ENCODE measurements around the gene NUB1.

The NUB1 gene

DNA sequence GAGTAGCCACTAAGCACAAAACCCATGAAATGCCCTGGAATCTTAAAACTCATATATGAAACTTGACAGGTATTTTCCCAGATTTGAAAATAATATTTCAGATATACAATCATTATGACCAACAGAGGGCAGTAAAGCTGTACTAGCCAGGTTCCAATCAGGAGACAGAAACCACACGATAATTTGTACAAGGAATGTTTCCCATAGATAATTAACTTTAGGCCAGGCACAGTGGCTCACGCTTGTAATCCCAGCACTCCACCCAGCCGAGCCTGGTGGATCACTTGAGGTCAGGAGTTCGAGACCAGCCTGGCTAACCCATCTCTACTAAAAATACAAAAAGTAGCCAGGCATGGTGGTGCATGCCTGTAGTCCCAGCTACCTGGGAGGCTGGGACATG is 31.0 kb upstream of the NUB1 start:
- no peaks in the 10 kb centered on the region for H3K36me3 ChIP-seq
- no peak overlapping the region for H3K27ac ChIP-seq
- no peak for DNase-seq
- H3K4me1 ChIP-seq = peaks cover 0 to 18% (median 13%) of the 10 kb centered on the region in 4 donors
- peaks cover 0 to 3% (median 0%) of the 10 kb centered on the region in 3 donors for H3K9me3 ChIP-seq
- no peak overlapping the region for H3K4me3 ChIP-seq
- H3K27me3 ChIP-seq = peaks cover 0 to 18% of the 10 kb centered on the region in 2 donors
- TF ChIP-seq, protein P1, sequence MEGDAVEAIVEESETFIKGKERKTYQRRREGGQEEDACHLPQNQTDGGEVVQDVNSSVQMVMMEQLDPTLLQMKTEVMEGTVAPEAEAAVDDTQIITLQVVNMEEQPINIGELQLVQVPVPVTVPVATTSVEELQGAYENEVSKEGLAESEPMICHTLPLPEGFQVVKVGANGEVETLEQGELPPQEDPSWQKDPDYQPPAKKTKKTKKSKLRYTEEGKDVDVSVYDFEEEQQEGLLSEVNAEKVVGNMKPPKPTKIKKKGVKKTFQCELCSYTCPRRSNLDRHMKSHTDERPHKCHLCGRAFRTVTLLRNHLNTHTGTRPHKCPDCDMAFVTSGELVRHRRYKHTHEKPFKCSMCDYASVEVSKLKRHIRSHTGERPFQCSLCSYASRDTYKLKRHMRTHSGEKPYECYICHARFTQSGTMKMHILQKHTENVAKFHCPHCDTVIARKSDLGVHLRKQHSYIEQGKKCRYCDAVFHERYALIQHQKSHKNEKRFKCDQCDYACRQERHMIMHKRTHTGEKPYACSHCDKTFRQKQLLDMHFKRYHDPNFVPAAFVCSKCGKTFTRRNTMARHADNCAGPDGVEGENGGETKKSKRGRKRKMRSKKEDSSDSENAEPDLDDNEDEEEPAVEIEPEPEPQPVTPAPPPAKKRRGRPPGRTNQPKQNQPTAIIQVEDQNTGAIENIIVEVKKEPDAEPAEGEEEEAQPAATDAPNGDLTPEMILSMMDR (IDR thresholded peaks at IDR 0.05) = peak in 1 of 2 experiments; percentile 29
- intact Hi-C loops (cut with DNase I; ENCODE audit: low total_unique reads) = loop anchor here (5.0 kb wide), 1 partner anchor 37 kb away; no protein-coding TSS in a partner anchor

DNA sequence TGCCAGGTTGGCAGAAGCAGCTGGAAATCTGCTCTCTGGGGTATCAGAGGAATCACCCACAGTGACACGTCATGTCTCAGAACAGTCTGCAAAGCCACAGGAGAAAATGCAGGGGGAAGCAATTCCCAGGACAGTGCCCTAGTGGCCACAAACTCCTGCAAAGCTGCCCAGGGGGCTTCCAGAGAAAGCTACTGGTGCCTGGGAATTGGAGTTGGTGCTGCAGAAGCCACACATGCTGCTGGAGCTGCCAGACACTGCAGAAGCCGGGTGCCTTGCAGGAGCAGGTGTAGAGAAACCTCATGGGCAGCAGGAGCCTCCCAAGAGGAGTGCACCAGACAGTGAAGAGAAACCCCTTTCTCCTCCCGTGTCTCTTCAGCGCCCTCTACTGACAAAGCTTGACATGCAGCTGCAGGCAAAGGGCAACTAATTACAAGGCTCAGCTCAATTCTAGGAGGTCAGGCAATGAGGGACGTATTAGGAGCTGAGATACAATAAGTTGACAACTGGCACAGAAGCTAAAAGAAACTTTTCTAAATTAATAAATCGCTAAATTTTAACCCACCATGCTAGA is 30.2 kb upstream of the NUB1 start:
- intact Hi-C loops (cut with DNase I; ENCODE audit: low total_unique reads) = loop anchor here (5.0 kb wide), 1 partner anchor 36 kb away; no protein-coding TSS in a partner anchor
- DNase-seq = no peak
- no peak overlapping the region for H3K27ac ChIP-seq

DNA sequence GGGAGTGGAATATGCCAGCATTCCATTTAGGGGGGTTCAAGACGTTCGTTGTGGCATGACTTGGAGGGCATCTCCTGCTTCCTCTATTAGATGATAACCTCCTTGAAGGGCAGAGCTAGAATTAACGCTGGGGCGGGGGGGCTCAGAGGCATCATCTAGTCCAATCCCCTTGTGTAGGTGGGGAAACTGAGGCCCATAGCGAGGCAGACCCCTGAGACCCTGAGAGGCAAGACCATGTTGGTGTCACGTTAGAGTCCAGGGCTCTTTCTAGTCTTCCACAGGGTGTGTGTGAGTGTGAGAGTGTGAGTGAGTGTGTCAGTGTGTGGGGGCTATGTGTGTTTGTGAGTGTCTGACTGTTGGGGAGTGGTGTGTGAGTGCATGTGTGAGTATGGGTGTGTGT is 29.3 kb upstream of the NUB1 start:
- Histone ChIP-seq H3K27me3 (peaks cover 0 to 2% of the 10 kb centered on the region in 2 donors), H3K9me3 (peaks cover 0 to 3% (median 0%) of the 10 kb centered on the region in 3 donors), H3K4me3 (no peak overlapping the region), H3K4me1 (peaks cover 0 to 18% (median 13%) of the 10 kb centered on the region in 4 donors), H3K36me3 (no peaks in the 10 kb centered on the region), H3K27ac (no peak overlapping the region)
- intact Hi-C loops (cut with DNase I; ENCODE audit: low total_unique reads) = loop anchor here (5.0 kb wide), 1 partner anchor 35 kb away; no protein-coding TSS in a partner anchor
- no peak for DNase-seq
- TF ChIP-seq, protein P1 (IDR thresholded peaks at IDR 0.05) = no peak

More for the DNA sequence above, 30.2 kb upstream of the NUB1 start:
- TF ChIP-seq, protein P1 (IDR thresholded peaks at IDR 0.05) = no peak
- H3K27me3 ChIP-seq = peaks cover 0 to 12% of the 10 kb centered on the region in 2 donors
- peaks cover 0 to 18% (median 13%) of the 10 kb centered on the region in 4 donors for H3K4me1 ChIP-seq
- peaks cover 0 to 3% (median 0%) of the 10 kb centered on the region in 3 donors for H3K9me3 ChIP-seq
- no peaks in the 10 kb centered on the region for H3K36me3 ChIP-seq
- H3K4me3 ChIP-seq = no peak overlapping the region

DNA sequence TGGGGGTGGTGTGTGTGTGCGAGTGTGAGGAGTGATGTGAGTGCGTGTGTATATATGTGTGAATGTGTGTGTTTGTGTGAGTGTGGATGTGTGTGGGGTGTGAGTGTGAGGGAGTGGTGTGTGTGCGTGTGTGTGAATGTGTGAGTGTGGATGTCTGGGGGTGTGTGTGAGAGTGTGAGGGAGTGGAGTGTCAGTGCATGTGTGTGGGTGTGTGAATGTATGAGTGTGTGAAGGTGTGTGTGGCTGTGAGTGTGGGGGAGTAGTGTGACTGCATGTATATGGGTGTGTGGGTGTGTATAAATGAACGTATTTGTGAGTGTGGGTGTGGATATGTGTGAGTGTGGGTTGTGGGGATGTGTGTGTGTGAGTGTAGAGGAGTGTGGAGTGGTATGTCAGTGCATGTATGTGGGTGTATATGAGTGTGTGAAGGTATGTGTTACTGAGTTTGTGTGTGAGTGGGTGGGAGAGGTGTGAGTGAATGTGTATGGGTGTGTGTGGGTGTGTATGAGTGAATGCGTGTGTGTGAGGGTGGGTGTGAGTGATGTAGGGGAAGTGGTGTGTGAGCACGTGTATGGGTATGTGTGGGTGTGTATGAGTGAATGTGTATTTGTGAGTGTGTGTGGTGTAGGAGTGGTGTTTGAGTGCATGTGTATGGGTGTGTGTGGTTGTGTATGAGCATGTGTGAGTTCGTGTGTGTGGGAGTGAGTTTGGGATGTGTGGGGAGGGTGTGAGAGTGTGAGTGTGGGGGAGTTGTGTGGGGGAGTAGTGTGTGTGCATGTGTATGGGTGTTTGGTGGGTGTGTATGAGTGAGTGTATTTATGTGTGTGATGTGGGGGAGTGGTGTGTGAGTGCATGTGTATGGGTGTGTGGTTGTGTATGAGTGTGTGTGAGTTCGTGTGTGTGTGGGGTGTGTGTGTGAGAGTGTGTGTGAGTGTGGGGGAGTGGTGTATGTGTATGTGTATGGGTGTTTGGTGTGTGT is 28.5 kb upstream of the NUB1 start:
- no peak overlapping the region for H3K27ac ChIP-seq
- TF ChIP-seq, protein P1 (IDR thresholded peaks at IDR 0.05) = no peak
- H3K36me3 ChIP-seq = no peaks in the 10 kb centered on the region
- H3K4me1 ChIP-seq = peaks cover 0 to 18% (median 13%) of the 10 kb centered on the region in 4 donors
- no peak overlapping the region for H3K4me3 ChIP-seq
- H3K27me3 ChIP-seq = no peaks in the 10 kb centered on the region
- DNase-seq = no peak
- intact Hi-C loops (cut with DNase I; ENCODE audit: low total_unique reads) = loop anchor here (5.0 kb wide), 1 partner anchor 34 kb away; no protein-coding TSS in a partner anchor
- peaks cover 0 to 3% (median 0%) of the 10 kb centered on the region in 3 donors for H3K9me3 ChIP-seq

DNA sequence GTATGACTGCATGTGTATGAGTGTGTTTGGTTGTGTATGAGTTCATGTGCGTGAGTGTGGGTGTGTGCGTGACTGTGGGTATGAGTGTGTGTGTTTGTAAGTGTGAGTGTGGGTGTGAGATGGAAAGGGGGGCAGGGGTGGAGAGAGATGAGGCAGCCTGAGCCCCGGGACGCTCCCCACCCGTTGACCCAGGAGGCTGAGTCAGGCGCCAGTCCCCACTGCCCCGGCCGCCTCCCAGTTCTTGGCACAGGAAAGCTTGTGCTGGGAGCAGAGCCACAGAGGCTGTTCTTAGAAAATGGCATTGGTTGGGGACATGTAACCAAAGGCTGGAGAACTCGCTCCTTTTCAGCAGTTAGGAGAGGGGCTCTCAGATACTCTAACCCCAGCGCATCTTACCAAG is 27.8 kb upstream of the NUB1 start:
- intact Hi-C loops (cut with DNase I; ENCODE audit: low total_unique reads) = loop anchor here (5.0 kb wide), 1 partner anchor 33 kb away; no protein-coding TSS in a partner anchor
- peak; percentile 58 to 88 for DNase-seq

More for the DNA sequence above, 27.8 kb upstream of the NUB1 start:
- no peaks in the 10 kb centered on the region for H3K27me3 ChIP-seq
- H3K9me3 ChIP-seq = peaks cover 0 to 3% (median 1%) of the 10 kb centered on the region in 3 donors
- H3K36me3 ChIP-seq = no peaks in the 10 kb centered on the region
- peaks cover 0 to 18% (median 13%) of the 10 kb centered on the region in 4 donors for H3K4me1 ChIP-seq
- no peak overlapping the region for H3K4me3 ChIP-seq
- no peak overlapping the region for H3K27ac ChIP-seq
- TF ChIP-seq, protein P1 (IDR thresholded peaks at IDR 0.05) = no peak

All from tibial artery (tissue), 4 donors.